Suppressor macrophage (primary cell): ENCODE results near the gene SDSL.

ENCODE experiments used
- DNase-seq, 4 experiments: peaks; one replicate each; pipeline ENCODE4 v3.0.0-alpha.2; 2020 to 2022

Gene SDSL

GRCh38 chr12:113420996-113421595 lies 1.1 kb upstream of the SDSL start:
- DNase-seq: peak in 1 of 4 experiments; percentile 29

DNA sequence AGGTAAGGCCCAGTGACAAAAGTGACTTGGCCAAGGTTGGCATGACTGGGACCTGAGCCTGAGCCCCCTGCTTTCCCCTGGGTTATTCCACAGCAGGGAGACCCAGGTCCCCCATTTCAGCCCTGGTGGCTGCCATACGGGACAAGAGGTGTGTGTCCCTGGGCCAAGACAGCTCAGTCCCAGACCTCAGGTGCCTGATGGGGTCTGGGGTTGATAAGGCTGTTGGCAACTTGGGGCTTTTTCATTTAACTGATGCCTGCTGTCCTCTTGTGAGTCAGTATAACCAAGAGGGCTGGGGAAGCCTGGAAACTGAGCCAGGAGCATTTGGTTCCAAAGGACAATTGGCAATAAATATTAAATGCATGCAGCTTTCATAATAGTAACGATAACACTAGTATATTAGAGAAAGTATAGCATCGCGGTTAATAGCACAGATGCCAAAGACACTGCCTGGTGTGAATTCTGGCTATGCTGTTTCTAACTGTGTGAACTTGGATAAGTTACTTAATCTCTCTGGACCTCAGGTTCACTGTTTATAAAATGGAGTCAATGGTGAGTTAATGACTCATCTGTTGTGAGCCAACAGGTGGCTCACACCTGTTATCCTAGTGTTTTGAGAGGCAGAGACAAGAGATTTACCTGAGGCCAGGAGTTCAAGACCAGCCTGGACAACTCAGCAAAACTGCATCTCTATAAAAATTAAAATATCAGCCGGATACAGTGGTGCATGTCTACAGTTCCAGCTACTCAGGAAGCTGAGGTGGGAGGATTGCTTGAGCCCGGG lies 898 bp downstream of the SDSL start:
- peak in 2 of 4 experiments; percentile 16 to 27 for DNase-seq

DNA sequence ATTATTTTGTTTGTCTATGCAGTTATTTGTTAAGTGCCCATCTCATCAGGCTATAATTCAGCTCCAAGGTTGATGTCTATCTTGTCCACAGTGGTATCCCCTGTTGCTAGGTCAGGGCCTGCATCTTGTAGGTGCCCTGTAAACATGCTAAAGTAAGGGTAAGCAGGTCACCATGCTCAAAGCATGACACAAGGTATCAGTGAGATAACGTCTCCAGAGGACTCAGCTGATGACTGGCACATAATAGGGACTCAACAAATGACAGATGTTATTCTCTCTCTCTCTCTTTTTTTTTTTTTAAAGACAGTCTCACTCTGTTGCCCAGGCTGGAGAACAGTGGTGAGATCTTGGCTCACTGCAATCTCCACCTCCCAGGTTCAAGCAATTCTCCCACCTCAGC lies 2.3 kb downstream of the SDSL start:
- DNase-seq: peak in 1 of 4 experiments; percentile 17

GRCh38 chr12:113424915-113425823 lies 3.0 kb downstream of the SDSL start:
- peak; percentile 72 to 84 (median 82) for DNase-seq

DNA sequence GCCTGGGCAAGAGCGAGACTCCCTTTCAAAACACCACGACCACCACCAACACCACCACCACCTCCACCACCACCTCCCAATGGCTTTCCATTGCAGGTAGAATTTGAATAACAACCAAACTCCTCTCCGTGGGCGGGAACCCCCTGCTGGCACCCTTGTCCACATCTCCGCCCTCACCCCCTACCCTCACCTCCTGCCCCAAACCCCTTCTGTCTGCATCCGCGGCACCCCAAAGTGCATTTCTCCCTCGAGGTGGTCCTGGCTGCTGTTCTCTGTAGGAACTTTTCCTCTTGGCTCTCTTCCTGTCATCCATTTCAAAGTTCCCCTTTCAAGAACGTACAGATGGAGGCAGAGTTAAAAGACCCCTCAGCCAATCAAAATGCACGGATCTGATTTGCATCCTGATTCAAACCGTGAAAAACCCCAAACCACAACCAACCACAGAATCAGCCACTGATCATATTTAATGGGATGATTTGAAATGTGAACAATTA lies 3.8 kb downstream of the SDSL start:
- DNase-seq: no peak

- DNase-seq: no peak
These were observed 5.7 kb downstream of the SDSL start for GRCh38 chr12:113427882-113428281.

DNA sequence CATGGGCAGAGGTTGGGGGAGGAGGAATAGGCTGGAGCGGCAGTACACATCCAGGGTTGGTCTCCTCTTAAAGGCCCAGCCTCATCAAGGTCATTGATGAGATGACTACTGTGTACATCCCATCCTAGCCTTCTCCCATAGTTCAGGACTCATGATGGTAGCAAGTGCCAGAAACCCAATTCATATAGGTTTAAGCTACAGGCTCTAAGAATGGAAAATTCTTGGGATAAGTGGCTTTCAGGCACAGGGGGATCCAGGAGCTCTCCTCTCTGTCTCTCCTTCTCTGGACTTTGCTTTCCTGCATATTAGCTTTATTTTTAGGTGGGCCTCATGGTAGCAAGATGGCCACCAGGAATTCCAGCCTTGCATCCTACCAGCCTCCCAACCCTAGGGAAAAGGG lies 6.3 kb downstream of the SDSL start:
- no peak for DNase-seq

DNA sequence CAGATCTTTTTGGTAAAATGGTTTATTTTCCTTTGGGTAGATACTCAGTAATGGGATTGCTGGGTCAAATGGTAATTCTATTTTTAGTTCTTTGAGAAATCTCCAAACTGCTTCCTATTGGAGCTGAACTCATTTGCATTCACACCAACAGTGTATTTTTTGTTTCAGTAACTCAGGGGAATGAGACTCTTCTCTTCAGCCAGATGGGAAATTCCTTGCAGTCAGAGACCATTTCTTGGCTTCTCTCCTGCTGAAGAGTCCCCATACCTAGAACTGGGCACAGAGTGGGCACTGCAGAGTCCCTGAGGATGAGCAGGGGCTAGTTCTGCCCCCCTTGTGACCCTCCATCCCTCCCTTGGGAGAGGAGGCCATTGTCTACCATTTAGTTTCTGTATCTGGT lies 10.8 kb downstream of the SDSL start:
- no peak for DNase-seq

DNA sequence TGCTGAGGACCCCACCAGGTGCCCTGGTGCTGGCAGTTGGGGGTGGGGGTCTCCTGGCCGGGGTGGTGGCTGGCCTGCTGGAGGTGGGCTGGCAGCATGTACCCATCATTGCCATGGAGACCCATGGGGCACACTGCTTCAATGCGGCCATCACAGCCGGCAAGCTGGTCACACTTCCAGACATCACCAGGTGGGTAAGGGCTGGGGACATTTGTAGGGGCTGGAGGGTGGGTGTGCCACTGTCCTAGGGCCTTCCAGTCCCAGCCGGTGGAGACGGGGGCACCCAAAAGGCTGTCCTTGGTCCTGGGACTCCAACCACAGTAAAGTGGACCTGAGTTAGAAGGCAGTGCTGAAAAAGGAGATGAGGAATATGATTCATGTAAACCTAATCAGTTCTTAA lies 13.2 kb downstream of the SDSL start:
- no peak for DNase-seq

DNA sequence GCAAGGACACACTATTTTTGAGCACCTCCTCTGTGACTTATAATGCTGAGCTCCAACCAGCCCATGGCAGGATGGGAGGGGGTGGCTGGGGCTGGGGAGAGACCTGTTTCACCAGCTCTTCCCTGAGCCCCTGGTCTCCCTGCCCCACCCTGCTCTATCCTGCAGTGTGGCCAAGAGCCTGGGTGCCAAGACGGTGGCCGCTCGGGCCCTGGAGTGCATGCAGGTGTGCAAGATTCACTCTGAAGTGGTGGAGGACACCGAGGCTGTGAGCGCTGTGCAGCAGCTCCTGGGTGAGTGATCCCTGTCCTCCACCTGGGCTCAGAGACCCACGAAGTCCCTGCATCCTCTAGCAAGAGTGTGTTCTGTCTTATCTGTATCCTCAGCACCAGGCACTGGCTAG lies 14.4 kb downstream of the SDSL start:
- no peak for DNase-seq

- no peak for DNase-seq
These were observed 15.0 kb downstream of the SDSL start for GRCh38 chr12:113436993-113437728.

DNA sequence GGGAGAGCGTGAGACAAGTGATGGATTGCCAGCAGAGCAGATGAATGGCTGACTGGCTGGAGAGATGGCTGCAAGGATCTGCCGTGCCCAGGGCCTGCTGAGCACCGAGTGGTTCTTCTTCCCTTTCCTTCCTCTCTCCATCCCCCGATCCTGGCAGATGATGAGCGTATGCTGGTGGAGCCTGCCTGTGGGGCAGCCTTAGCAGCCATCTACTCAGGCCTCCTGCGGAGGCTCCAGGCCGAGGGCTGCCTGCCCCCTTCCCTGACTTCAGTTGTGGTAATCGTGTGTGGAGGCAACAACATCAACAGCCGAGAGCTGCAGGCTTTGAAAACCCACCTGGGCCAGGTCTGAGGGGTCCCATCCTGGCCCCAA lies 15.5 kb downstream of the SDSL start:
- DNase-seq: no peak

- DNase-seq: no peak
These were observed 16.5 kb downstream of the SDSL start for GRCh38 chr12:113438523-113439300.

DNA sequence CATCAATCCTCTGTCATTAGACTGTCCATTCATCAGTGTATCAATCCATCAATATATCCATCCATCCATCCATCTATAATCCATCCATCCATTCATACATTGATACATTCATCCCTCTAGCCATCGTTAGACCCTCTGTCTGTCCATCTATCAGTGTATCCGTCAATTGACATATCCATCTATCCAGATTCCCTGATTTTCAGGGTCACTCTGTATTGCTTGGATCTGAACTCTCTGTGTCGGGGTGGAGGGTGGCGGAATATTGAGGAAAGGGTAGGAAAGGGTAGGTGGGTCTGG lies 17.1 kb downstream of the SDSL start:
- no peak for DNase-seq

DNA sequence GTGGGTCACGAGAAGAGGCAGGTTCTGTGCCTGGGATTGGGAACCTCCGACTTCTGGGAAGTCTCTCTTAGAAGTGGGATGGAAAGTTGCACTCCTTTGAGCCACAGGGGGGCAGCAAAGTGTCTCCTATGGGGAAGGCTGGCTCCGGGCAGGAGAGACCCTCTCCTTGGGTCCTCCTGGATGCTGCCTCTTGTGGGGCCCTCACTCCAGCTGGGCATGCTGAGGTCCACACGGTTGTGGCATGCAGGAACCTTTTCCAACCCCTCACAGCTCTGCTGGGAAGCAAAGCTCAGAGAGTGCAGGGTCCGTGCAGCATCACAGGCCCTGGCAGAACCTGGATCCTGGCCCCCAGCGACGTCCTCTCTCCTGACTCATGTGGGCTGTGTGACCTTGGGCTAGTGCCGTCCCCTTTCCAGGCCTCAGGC lies 17.4 kb downstream of the SDSL start:
- peak in 3 of 4 experiments; percentile 37 to 65 (median 54) for DNase-seq

DNA sequence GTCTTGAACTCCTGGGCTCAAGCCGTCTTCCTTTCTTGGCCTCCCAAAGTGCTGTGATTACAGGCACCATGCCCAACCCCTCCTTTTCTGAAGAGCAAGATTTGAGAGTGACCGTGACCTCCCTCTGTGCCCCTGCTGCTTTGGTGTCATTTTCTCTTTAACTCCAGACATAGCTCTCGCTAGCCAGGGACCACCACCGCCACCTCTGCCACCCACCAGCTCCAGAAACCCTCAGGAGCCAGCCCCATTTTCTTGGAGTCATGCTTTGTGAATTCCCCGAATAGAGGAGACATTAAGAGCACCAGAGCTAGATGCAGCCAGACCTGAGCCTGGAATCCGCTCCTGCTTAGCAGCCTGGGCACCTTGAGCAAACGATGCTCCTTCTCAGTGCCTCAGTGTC lies 18.2 kb downstream of the SDSL start:
- DNase-seq: no peak

- no peak for DNase-seq
These were observed 19.0 kb downstream of the SDSL start for GRCh38 chr12:113440947-113441782.

- no peak for DNase-seq
These were observed 20.9 kb downstream of the SDSL start for GRCh38 chr12:113443030-113443539.

DNA sequence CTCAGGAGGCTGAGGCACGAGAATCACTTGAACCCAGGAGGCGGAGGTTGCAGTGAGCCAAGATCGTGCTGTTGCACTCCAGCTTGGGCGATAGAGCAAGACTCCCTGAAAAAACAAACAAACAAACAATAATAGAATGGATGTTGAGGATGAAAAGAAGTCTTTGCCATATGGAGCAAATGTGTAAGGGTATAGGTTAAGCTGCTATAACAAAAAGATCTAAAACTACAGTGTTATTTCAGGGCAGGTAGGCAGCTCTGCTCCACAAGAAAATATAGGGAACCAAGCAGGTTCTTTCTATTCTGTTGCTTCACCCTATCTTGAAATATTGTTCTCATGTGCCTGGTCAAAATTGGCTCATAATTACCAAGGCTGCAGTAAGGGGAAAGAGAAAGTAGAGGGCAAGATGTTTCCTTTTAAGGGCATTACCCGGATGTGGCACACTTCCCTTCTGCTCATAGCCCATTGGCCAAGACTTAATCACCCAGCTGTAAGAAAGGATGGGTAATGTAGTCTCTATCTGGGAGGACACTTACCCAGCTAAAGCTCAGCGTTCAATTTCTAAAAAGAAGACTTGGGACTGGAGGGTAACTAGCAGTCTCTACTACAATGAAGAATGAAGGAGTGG lies 23.5 kb downstream of the SDSL start:
- DNase-seq: peak; percentile 43 to 77 (median 70)

DNA sequence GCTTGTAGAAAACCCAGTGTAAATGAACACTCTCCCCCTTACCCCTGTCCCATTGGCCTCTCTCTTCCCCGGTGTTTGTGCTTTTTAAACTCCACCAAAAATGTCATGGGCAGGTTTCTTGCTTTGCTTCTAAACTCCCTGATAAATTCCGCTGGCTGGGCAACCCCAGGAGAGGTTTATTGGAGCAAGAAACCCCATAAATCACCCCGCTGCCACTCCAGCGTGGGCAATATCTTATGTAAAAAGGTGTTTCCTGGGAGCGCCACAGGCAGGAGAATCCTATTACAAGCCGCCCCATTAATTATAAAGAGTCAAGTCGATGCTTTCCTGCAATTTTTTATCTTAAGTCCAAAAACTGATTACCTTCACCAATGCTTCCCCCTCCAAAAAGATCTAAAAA lies 26.7 kb downstream of the SDSL start:
- no peak for DNase-seq
